HG02884 (cell line): ENCODE measurements around the gene CCDC63.
"Not testable (repeated sequence)": the region's sequence is repeated elsewhere in the genome, so short reads cannot be mapped to it uniquely, and the experiment has no call there.

Experiments used
- ATAC-seq: cut with Tn5 transposase; IDR thresholded peaks from one replicate; pipeline ENCODE4 v1.9.1; 2021; ENCODE audit warnings: mild to moderate bottlenecking, moderate library complexity; ENCODE audit not compliant: unreplicated experiment

The CCDC63 gene

GRCh38 chr12:110844131-110844530 is 2.7 kb upstream of the CCDC63 start:
- ATAC-seq = no peak

DNA sequence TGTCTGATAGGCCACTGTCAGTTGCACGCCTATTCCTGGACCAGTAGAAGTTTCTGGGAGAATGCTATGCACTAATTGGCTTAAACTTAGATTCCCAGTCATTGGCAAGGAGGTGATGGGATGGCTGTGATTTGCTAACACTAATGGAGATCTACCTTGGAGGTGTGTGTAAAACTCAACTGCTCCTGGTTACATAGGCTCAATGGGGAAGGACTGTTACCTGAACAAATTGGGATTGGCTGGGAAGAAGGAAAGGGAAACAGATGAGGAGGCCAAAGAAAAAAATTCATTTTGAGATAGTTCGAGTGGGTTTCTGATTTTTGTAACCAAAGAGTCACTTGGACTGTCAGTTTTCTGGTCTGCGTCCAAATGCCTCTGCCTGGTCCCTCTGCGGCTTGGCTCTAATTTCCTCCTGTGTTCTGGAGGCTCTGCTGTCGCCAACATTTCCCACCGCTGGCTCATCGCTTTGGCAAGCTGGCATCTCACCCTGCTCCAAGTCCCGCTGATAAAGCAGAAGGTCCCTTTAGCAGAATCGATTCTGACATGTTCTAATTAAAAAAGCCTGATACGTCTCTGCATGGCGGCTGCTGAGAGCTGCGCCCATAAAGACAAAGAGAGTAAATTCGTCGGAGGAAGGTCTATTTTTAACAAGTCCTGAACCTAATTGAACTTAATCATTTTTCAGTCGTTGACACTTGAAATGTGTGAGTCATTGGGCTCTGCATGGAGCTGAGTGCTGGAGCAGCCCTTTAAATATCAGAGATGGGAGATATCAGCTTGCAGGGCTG is 2.0 kb upstream of the CCDC63 start:
- ATAC-seq = no peak

DNA sequence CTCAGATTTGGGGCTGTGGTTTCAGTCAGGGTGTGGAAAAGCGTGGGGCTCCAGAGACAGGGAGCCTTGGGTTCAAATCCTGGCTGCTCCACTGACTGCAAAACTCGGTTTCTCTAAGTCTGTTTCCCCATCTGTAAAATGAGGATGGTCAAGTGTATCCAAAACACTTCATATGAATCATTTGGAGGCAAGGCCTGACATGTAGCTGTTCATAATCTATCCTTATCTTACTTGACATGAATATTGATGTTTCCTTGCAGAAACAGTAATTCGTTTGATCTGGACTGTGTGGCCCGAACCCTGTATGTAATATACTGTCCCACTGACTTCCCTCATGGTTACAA is 1.5 kb upstream of the CCDC63 start:
- no peak for ATAC-seq

GRCh38 chr12:110848314-110848923 is 1.6 kb downstream of the CCDC63 start:
- ATAC-seq = no peak

DNA sequence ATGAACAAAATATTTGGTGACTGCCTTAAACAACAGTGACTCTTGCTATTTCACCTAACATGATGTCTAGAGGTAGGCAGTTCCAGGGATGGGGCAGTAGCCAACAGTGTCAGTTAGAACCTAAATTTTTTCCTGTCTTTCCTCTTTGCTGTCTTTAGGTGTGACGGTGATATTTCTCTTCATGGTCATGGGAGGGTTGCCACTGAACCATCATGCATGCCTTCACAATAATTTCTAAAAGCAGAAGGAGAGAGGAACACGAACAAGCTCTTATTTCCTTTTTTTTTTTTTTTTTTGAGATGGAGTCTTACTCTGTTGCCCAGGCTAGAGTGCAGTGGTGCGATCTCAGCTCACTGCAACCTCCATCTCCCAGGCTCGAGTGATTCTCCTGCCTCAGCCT is 2.4 kb downstream of the CCDC63 start:
- ATAC-seq = no peak

- ATAC-seq = no peak
Observed at GRCh38 chr12:110849748-110850403, 3.1 kb downstream of the CCDC63 start.

DNA sequence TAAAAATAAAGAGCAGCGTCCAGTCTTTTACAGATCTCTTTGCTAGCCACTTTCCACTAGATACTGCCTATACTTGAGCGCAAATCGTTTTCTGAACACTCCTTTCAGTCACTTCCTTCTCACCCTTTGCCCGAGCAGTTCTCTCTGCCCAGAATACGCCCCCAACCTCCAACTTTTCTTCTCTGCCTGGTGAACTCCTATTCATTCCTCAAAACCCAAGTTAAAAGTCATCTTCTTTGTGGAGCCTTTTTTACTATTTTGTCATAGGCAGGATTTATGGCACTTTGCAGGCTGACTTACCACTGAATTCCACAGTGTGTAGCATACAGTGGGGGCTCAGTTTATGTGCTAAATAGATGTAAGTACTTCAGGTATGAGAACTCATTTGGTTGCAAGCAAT is 4.0 kb downstream of the CCDC63 start:
- no peak for ATAC-seq

- ATAC-seq = no peak
Observed at GRCh38 chr12:110853836-110854235, 7.0 kb downstream of the CCDC63 start.

DNA sequence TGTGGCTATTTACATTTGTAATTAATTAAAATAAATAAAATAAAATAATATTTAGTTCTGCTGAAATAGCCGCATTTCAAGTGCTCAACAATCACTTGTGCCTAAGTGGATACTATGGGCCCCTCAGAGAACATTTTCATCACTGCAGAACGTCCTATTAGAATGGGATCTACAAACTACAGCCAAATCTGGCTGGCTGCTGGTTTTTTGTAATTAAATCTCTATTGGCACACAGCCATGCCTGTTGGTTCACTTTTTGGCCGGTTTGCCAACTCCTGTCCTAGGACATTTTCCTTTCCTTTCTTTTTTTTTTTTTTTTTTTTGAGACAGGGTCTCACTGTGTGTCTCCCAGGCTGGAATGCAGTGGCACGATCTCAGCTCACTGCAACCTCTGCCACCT is 9.8 kb downstream of the CCDC63 start:
- no peak for ATAC-seq

GRCh38 chr12:110857528-110857927 is 10.7 kb downstream of the CCDC63 start:
- ATAC-seq = no peak

GRCh38 chr12:110857954-110858353 is 11.2 kb downstream of the CCDC63 start:
- not testable (repeated sequence) for ATAC-seq

DNA sequence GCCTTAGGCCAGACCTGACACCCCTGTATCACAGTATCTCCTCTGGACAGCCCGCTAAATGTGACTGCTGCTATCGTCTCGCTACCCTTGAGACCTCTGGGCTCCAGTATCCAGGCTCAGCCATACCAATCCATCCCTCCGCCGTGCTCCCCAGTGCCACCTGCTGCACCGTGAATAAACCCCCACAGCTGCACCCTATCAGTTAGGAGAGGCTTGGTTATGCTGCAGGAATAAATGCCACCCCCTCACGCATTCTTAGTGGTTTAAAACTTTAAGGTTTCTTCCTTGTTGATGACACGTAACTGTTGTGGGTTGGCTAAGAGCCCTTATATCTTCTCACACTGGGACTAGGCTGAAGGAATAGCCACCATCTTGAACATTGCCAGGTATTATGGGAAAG is 12.1 kb downstream of the CCDC63 start:
- ATAC-seq = no peak

- no peak for ATAC-seq
Observed at GRCh38 chr12:110860833-110861296, 14.1 kb downstream of the CCDC63 start.

- no peak for ATAC-seq
Observed at GRCh38 chr12:110861729-110862128, 14.9 kb downstream of the CCDC63 start.

DNA sequence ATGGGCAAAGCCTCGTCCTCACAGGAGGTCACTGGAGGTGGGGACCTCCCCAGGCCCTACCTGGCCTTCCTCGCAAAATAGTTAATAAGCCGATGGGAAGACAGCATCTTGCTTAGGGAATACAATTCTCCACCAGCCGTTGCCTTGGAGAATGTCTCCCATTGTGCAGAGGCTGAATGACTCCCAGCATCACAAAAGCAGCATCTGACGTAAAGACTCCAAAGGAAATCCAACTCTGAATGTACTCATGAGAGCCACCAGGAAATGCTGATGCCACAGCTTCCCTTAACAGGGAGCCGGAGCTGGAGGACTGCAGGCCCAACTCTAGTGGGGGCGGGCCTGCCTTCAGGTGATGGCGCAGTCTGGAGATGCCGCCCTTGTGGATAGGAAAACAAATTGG is 15.5 kb downstream of the CCDC63 start:
- no peak for ATAC-seq

GRCh38 chr12:110863161-110863560 is 16.4 kb downstream of the CCDC63 start:
- ATAC-seq = no peak

GRCh38 chr12:110865521-110865920 is 18.7 kb downstream of the CCDC63 start:
- no peak for ATAC-seq

GRCh38 chr12:110869026-110869425 is 22.2 kb downstream of the CCDC63 start:
- ATAC-seq = no peak

DNA sequence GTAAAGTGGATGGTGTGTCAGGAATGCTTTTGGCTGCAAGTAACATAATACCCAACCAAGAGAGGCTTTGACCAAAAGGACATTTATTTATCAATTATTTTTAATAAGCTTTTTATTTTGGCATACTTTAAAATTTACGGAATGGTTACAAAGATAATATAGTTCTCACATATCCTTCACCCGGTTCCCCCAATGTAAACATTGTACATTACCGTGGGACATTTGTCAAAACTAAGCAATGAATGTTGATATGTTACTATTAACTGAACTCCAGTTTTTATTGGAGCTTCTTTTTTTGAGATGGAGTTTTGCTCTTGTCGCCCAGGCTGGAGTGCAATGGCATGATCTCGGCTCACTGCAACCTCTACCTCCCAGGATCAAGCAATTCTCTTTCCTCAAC is 23.0 kb downstream of the CCDC63 start:
- ATAC-seq = no peak

- no peak for ATAC-seq
Observed at GRCh38 chr12:110872100-110872499, 25.3 kb downstream of the CCDC63 start.

DNA sequence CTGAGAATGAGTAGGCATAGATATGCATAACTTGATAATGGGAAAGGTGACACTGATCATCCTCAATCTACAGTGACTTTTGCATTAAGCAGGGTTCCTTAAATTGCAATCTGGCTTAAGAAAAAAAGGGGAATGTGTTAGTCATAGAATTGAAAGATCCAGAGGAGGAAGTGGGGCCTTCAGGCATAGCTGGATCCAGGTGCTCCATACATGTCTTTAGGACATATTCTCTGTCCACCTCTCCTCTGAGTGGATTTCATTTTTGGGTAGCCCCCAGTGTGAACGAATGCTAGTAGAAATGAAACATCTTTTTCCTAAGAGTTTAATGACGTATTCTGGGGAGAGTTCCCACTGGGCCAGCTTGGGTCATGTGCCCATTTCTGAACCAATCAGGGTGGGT is 27.6 kb downstream of the CCDC63 start:
- ATAC-seq = no peak

- ATAC-seq = no peak
Observed at GRCh38 chr12:110874781-110875180, 28.0 kb downstream of the CCDC63 start.
